ENCODE results near the gene SEL1L3. TPM values are rescaled to one million over a fixed set of nuclear protein-coding genes. Genes with fewer than 3 reads are reported as not detected.

The SEL1L3 gene
- total RNA-seq, 4 donors from 2014 or later, result 6.9 to 13.5 (median 7.5) TPM

- H3K4me3 ChIP-seq, result no peak overlapping the region
- H3K4me1 ChIP-seq, result no peaks in the 10 kb centered on the region
- no peak overlapping the region for H3K27ac ChIP-seq
- no peaks in the 10 kb centered on the region for H3K36me3 ChIP-seq
- intact Hi-C loops (cut with DNase I), result no loop called here
- no peaks in the 10 kb centered on the region for H3K27me3 ChIP-seq
- no peaks in the 10 kb centered on the region for H3K9me3 ChIP-seq
- no peak for DNase-seq
- WGBS, 2 donors, result 91 to 94% methylated on average over 3 of the region's 3 CpGs
- TF ChIP-seq POLR2A (IDR thresholded peaks at IDR 0.05) (no peak), CTCF (IDR thresholded peaks at IDR 0.05) (no peak)
These were observed 41.9 kb upstream of the SEL1L3 start for GRCh38 chr4:25904748-25905082.

- Histone ChIP-seq H3K27me3 (no peaks in the 10 kb centered on the region), H3K9me3 (no peaks in the 10 kb centered on the region), H3K36me3 (no peaks in the 10 kb centered on the region), H3K4me1 (no peaks in the 10 kb centered on the region), H3K4me3 (no peak overlapping the region), H3K27ac (no peak overlapping the region)
- TF ChIP-seq CTCF (IDR thresholded peaks at IDR 0.05) (no peak), POLR2A (IDR thresholded peaks at IDR 0.05) (no peak)
- intact Hi-C loops (cut with DNase I), result no loop called here
- DNase-seq, result no peak
- 73 to 85% methylated on average over 8 of the region's 8 CpGs for WGBS, 2 donors
These were observed 41.3 kb upstream of the SEL1L3 start for GRCh38 chr4:25903900-25904747.

- Histone ChIP-seq H3K4me3 (no peak overlapping the region), H3K27ac (no peak overlapping the region), H3K9me3 (no peaks in the 10 kb centered on the region), H3K36me3 (no peaks in the 10 kb centered on the region), H3K4me1 (no peaks in the 10 kb centered on the region), H3K27me3 (no peaks in the 10 kb centered on the region)
- intact Hi-C loops (cut with DNase I), result no loop called here
- TF ChIP-seq POLR2A (IDR thresholded peaks at IDR 0.05), result no peak
- no peak for TF ChIP-seq CTCF (IDR thresholded peaks at IDR 0.05)
- 88 to 90% methylated on average over 9 of the region's 10 CpGs for WGBS, 2 donors
- DNase-seq, result no peak
These were observed 38.2 kb upstream of the SEL1L3 start for GRCh38 chr4:25901030-25901430.

GRCh38 chr4:25900310-25900709 is 37.5 kb upstream of the SEL1L3 start:
- no peak for DNase-seq
- TF ChIP-seq POLR2A (IDR thresholded peaks at IDR 0.05), result no peak
- TF ChIP-seq CTCF (IDR thresholded peaks at IDR 0.05), result no peak
- no peak overlapping the region for H3K4me3 ChIP-seq
- H3K36me3 ChIP-seq, result no peaks in the 10 kb centered on the region
- H3K4me1 ChIP-seq, result no peaks in the 10 kb centered on the region
- no peaks in the 10 kb centered on the region for H3K27me3 ChIP-seq
- intact Hi-C loops (cut with DNase I), result no loop called here
- WGBS, 2 donors, result 85 to 100% methylated on average over 1 of the region's 1 CpG
- H3K9me3 ChIP-seq, result no peaks in the 10 kb centered on the region
- H3K27ac ChIP-seq, result no peak overlapping the region

GRCh38 chr4:25896776-25897539 is 34.2 kb upstream of the SEL1L3 start:
- intact Hi-C loops (cut with DNase I), result no loop called here
- no peaks in the 10 kb centered on the region for H3K36me3 ChIP-seq
- 69 to 76% methylated on average over 5 of the region's 5 CpGs for WGBS, 2 donors
- no peaks in the 10 kb centered on the region for H3K9me3 ChIP-seq
- no peaks in the 10 kb centered on the region for H3K27me3 ChIP-seq
- H3K27ac ChIP-seq, result no peak overlapping the region
- no peak overlapping the region for H3K4me3 ChIP-seq
- DNase-seq, result no peak
- TF ChIP-seq CTCF (IDR thresholded peaks at IDR 0.05), result no peak
- no peak for TF ChIP-seq POLR2A (IDR thresholded peaks at IDR 0.05)
- H3K4me1 ChIP-seq, result no peaks in the 10 kb centered on the region
